Diencephalon (tissue), 1 donor: ENCODE data around the gene MMP10. TPM values are rescaled to one million over a fixed set of nuclear protein-coding genes. Genes with fewer than 3 reads are reported as not detected.

Experiments used
- total RNA-seq: library from RNA; depleted of rRNA; stranded (reverse); fragments of >200 nt; gene quantifications from one replicate; pipeline ENCODE4 v1.2.3, GENCODE V29; 2014

Gene MMP10
- total RNA-seq = 0.23 TPM

GRCh38 chr11:102780491-102780918, at the start of gene MMP10:
Gene MMP10, minus strand, starts transcription at chr11:102780628. Its CDS starts 37 bp downstream, at chr11:102780591.

GRCh38 chr11:102798012-102798746, 17.8 kb upstream of the MMP10 start, which contains the start of gene MMP1:
Gene MMP1, minus strand, starts transcription at chr11:102798160. Its CDS starts 68 bp downstream, at chr11:102798092.

GRCh38 chr11:102724904-102725500, 55.4 kb downstream of the MMP10 start, which contains the start of gene MMP8:
Gene MMP8, minus strand, starts transcription at chr11:102724954. Its CDS starts 99 bp downstream, at chr11:102724855.

Other genes with a start within 250 kb of the MMP10 start
- gene MMP7, start 249.9 kb downstream of the MMP10 start, total RNA-seq = not detected
- gene MMP20, start 155.3 kb downstream of the MMP10 start, total RNA-seq = not detected
- not detected for gene MMP27, start 74.9 kb downstream of the MMP10 start, total RNA-seq
- gene MMP8, start 55.7 kb downstream of the MMP10 start, total RNA-seq = 0.23 TPM
- gene MMP1, start 17.5 kb upstream of the MMP10 start, total RNA-seq = not detected
- not detected for gene MMP3, start 63.0 kb upstream of the MMP10 start, total RNA-seq
- gene MMP12, start 94.4 kb upstream of the MMP10 start, total RNA-seq = not detected
- gene MMP13, start 175.1 kb upstream of the MMP10 start, total RNA-seq = not detected